GOT3 (cell line): ENCODE measurements around the gene TNRC6C.
"Not testable (repeated sequence)": the region's sequence is repeated elsewhere in the genome, so short reads cannot be mapped to it uniquely, and the experiment has no call there.

ENCODE experiments used
- DNase-seq: peaks from one replicate; lab custom pipeline; 2025; ENCODE audit warnings: mixed read lengths; lab: John Stamatoyannopoulos, UW

TNRC6C gene

DNA sequence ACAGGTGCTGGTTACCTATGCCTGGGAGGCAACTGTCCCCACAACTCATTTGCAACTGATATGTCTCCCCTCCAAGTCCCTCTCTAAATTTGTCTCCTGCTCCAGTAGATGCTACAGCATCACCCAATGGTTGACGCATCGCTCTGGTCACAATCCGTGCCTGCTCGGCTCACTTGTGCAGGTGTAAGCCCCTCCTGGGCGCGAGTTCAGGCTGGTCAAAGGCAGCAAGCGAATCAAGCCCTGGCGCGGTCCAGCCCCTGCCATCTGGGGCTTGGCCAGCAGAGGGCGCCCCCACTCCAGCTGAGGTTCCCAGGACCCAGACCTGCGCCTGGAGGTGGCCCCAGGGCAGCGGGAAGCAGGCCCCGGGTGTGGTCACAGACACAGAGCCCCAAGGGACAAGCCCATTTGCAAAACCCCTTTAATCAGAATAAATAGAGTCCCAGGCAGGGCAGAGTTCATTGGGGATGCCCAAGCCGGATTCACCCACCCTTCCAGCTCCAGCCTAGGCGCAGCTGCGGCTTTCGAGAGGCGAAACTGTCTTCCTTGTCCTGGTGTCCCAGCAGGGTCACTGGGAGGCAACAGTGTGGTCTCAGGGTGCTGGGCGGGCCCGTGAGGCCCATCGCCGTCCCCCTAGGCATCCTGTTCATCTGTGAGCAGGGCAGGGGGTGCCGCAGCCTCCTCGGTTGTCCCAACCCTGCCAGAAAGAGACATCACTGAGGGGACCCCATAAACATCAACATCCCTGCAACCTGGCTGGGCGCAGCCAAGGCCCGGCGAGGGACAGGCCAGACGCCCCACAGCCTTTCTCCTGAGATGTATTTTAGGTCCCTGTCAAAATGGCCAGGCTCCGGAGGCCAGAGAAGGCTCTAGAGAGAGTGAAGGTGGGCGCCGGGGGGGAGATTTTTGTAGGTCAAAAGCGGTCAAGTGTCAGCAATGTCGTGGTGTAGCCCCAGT lies 154.3 kb downstream of the TNRC6C start:
- DNase-seq, result peak; percentile 23

GRCh38 chr17:78113804-78114785 lies 155.6 kb downstream of the TNRC6C start:
- no peak for DNase-seq

DNA sequence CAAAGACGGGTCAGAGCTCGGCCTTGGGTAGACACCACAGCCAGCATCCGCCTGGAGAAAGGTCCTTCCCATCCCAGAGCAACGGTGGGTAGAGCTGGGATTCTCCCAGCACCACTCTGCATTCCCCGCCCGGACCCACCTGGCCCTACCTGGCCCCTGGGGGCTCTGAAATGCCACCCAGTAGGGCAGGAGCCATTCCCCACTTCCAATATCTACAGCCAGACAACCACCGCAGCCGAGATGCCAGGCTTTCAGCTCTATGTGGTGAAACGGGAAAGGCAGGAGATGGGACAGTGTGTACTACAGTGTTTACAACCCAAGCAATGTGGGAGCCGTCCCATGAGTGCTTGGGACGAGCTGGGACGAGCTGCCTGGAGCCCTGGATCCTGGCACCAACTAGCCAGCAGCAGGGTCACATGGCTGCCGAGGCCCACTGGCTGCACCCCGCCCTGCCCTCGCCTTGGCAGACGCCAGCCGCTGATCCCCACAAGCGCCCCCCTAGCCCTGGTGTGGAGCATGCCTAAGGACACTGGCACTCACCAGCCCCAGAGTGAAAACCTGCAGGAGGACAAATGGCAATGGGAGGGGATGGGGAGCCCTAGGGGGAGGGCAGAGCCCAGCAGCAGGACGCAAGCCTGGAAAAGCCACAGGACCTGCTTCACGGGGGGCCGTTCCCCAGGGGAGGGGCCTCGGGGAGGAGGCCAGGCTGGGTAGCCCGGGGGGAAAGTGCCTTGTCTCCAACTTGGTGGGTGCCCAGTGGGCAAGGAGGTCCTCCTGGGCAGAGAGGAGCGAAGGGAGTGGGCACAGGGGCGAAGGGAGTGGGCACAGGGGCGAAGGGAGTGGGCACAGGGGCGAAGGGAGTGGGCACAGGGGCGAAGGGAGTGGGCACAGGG lies 156.6 kb downstream of the TNRC6C start:
- no peak for DNase-seq

- DNase-seq, result not testable (repeated sequence)
Measured at GRCh38 chr17:78115803-78116202, 157.3 kb downstream of the TNRC6C start.

- DNase-seq, result no peak
Measured at GRCh38 chr17:78116411-78116810, 157.9 kb downstream of the TNRC6C start.

- no peak for DNase-seq
Measured at GRCh38 chr17:78117027-78117981, 158.8 kb downstream of the TNRC6C start.

DNA sequence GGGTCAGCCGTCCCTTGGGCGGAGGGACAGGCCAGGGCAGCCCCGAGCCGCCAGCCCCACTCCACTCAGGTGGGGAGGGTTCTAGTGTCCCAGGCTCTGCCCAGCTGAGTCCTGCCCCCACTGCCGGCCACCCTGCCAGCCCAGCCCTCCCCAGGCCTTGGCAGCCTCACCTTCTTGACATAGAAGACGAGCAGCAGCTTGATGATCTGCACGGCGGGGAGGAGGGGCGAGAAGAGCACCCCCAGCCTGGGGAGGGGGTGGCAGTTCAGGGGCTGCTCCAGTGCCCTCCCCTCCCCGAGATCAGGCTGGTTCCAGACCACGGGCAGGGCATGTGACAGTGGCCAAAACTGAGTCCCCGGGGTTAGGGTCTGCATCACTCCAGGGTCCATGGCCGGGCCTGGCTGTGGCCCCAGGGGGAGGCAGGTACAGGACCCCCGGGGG lies 160.3 kb downstream of the TNRC6C start:
- DNase-seq, result no peak

GRCh38 chr17:78120537-78120936 lies 162.0 kb downstream of the TNRC6C start:
- DNase-seq, result no peak

GRCh38 chr17:78120971-78121800 lies 162.7 kb downstream of the TNRC6C start:
- DNase-seq, result no peak

GRCh38 chr17:78121801-78122215 lies 163.3 kb downstream of the TNRC6C start:
- no peak for DNase-seq

GRCh38 chr17:78122216-78122930 lies 163.9 kb downstream of the TNRC6C start:
- no peak for DNase-seq

DNA sequence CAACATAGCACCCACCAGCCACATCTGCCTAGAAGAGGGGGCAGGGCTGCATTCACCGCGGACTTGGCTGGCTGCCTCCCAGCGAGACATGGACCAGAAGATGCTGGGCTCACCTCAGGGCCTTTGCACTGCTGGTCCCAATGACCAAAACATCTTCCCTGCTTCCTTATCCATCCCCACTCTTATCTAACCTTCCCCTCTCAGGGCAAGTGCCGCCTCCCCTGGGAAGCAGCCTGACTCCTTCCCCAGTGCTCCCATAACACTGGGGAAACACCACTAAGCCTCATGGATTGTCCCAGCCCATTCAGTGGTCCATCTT lies 164.4 kb downstream of the TNRC6C start:
- DNase-seq, result no peak

DNA sequence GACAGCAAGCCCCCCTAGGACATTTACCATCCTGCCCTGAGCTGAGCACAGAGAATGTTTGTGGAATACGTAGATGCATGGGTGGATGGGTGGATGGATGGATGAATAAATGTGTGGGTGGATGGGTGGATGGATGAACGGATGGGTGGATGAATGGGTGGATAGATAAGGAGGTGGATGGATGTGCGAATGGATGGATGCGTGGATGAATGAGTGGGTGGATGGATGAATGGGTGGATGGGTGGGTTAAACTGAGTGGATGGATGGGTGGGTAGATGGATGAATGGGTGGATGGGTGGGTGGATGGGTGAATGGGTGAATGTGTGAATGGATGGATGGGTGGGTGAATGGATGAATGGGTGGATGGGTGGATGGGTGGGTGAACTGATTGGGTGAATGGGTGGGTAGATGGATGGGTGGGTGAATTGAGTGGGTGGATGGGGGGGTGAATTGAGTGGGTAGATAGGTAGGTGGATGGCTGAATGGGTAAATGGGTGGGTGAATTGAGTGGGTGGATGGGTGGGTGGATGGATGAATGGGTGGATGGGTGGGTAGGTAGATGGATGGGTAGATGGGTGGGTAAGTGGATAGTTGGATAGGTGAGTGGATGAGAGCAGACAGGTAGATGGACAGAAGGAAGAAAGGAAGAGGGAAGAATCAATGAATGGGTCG lies 164.9 kb downstream of the TNRC6C start:
- DNase-seq, result no peak

GRCh38 chr17:78124081-78124835 lies 165.8 kb downstream of the TNRC6C start:
- DNase-seq, result no peak

GRCh38 chr17:78124836-78125137 lies 166.3 kb downstream of the TNRC6C start:
- DNase-seq, result no peak

DNA sequence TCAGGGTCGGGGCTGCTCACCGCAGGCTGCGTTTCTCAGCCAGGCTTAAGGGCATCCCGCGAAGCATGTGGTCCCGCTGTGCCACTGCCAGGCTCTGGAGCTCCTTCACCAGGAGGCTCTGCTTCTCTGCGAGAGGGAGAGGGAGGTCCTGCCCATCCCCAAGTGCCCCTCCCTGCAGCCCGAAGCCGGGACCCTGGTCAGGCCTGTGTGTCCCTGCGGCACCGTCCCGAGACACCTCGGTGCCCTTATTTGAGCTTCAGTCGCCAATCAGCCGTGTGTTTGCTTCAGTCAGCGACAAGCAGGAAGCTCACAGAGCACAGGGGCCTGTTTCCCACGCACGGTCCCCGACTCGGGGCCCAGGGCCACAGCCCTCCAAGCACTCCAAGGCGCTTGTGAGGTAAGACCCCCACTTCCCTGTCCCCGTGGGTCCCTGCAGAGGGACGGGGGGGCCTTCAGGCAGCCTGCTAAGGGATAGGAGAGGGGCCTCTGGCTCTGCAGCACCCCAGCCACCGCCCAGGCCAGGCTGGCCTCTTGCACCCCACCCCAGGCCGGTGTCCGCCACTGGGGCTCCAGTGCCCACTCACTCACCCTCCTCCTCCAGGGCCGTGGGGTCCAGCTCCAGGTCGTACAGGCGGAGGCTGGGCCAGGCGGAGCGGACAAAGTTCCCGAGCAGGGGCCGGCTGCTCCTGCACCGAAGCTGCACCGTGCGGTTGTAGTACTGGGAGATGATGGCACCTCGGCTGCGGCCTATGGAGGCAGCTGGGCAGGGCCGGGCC lies 166.8 kb downstream of the TNRC6C start:
- no peak for DNase-seq
